Measurements from ENCODE around the gene BEST1. TPM values are rescaled to one million over a fixed set of nuclear protein-coding genes. Genes with fewer than 3 reads are reported as not detected.

Gene BEST1
- polyA plus RNA-seq, 2 of the 4 experiments (the other 2 are of a cell fraction), result 1.2 to 1.9 TPM

- 95% methylated on average over 6 of the region's 6 CpGs for WGBS (ENCODE audit: missing lambda C conversion rate)
- peak overlapping the region; percentile 97 to 99; a peak in 4 of 6 replicates for H3K27ac ChIP-seq
- no peak for ATAC-seq
- TF ChIP-seq, protein P1, sequence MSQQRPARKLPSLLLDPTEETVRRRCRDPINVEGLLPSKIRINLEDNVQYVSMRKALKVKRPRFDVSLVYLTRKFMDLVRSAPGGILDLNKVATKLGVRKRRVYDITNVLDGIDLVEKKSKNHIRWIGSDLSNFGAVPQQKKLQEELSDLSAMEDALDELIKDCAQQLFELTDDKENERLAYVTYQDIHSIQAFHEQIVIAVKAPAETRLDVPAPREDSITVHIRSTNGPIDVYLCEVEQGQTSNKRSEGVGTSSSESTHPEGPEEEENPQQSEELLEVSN (IDR thresholded peaks at IDR 0.05; ENCODE audit: borderline replicate concordance, low read depth), result no peak
- no peak for TF ChIP-seq ATOH8 (CRISPR knock-in tag; IDR thresholded peaks at IDR 0.05; ENCODE audit: low read depth)
- TF ChIP-seq RARB (CRISPR knock-in tag; IDR thresholded peaks at IDR 0.05), result no peak
- TF ChIP-seq, protein P2, sequence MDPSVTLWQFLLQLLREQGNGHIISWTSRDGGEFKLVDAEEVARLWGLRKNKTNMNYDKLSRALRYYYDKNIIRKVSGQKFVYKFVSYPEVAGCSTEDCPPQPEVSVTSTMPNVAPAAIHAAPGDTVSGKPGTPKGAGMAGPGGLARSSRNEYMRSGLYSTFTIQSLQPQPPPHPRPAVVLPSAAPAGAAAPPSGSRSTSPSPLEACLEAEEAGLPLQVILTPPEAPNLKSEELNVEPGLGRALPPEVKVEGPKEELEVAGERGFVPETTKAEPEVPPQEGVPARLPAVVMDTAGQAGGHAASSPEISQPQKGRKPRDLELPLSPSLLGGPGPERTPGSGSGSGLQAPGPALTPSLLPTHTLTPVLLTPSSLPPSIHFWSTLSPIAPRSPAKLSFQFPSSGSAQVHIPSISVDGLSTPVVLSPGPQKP (IDR thresholded peaks at IDR 0.05; ENCODE audit: low read depth, low read length), result no peak
- no peak for TF ChIP-seq NR3C1 (IDR thresholded peaks at IDR 0.05)
- no peak for TF ChIP-seq SREBF2 (IDR thresholded peaks at IDR 0.05)
- TF ChIP-seq MAFK (IDR thresholded peaks at IDR 0.05; ENCODE audit: partially characterized antibody), result no peak
- no peak for TF ChIP-seq FOSL2 (IDR thresholded peaks at IDR 0.05)
- no peak for TF ChIP-seq FOSL2 (CRISPR knock-in tag; IDR thresholded peaks at IDR 0.05)
- TF ChIP-seq CHD2 (IDR thresholded peaks at IDR 0.05; ENCODE audit: low read length, partially characterized antibody), result no peak
- no peak for TF ChIP-seq GATA3 (IDR thresholded peaks at IDR 0.05; ENCODE audit: borderline replicate concordance)
- no peak for TF ChIP-seq RNF2 (IDR thresholded peaks at IDR 0.05; ENCODE audit: borderline replicate concordance, low read depth)
- no peak for TF ChIP-seq ZC3H11A (IDR thresholded peaks at IDR 0.05)
- no peak for TF ChIP-seq ZSCAN20 (CRISPR knock-in tag; IDR thresholded peaks at IDR 0.05)
- no peak for TF ChIP-seq RCOR1 (IDR thresholded peaks at IDR 0.05; ENCODE audit: low read depth, low read length)
- TF ChIP-seq JUN (IDR thresholded peaks at IDR 0.05), result no peak
- TF ChIP-seq EHF (CRISPR knock-in tag; IDR thresholded peaks at IDR 0.05), result no peak
- no peak for TF ChIP-seq BCL3 (IDR thresholded peaks at IDR 0.05)
- no peaks in the 10 kb centered on the region for H3K9me3 ChIP-seq
- POLR2A ChIA-PET, result interaction anchor here (0.8 kb wide), 1 partner anchor 8 kb away, joined by 3 read pairs; the partner anchor contains the start of gene FTH1
- no peak overlapping the region for H3K4me2 ChIP-seq
- DNase-seq (ENCODE audit: low read depth in 1 of 2, low spot score in 1 of 2), result no peak
- no peak overlapping the region for H3K4me3 ChIP-seq
- CTCF ChIA-PET, result interaction anchor here (0.6 to 8.0 kb wide), 8 partner anchors 9 to 163 kb away, joined by 3 to 101 read pairs (median 6); partner anchors contain the start of gene BEST1
- peaks cover 61% of the 10 kb centered on the region for H3K4me1 ChIP-seq
- FAIRE-seq, result no peak
These were observed 9.5 kb downstream of the BEST1 start for GRCh38 chr11:61959678-61960077.

GRCh38 chr11:61960532-61960931 is 10.4 kb downstream of the BEST1 start:
- Histone ChIP-seq H3K9me3 (no peaks in the 10 kb centered on the region), H3K4me3 (no peak overlapping the region), H3K4me2 (no peak overlapping the region), H3K27ac (peak overlapping the region; percentile 97 to 99; a peak in 4 of 6 replicates), H3K4me1 (peaks cover 52% of the 10 kb centered on the region)
- ChIA-PET POLR2A (interaction anchor here (4.6 kb wide), 1 partner anchor 12 kb away, joined by 66 read pairs; no protein-coding TSS in a partner anchor), CTCF (interaction anchor here (1.3 to 8.0 kb wide), 8 partner anchors 8 to 148 kb away, joined by 3 to 101 read pairs (median 17); partner anchors contain the start of gene BEST1)
- ATAC-seq, result peak in 1 of 2 experiments; percentile 1; a peak in 3 of 6 replicates
- FAIRE-seq, result no peak
- no peak for DNase-seq (ENCODE audit: low read depth in 1 of 2, low spot score in 1 of 2)
- TF ChIP-seq ATOH8 (CRISPR knock-in tag; IDR thresholded peaks at IDR 0.05; ENCODE audit: low read depth), result no peak
- no peak for TF ChIP-seq RNF2 (IDR thresholded peaks at IDR 0.05; ENCODE audit: borderline replicate concordance, low read depth)
- WGBS (ENCODE audit: missing lambda C conversion rate), result 92% methylated on average over 3 of the region's 3 CpGs

Data from A549 (cell line).